ENCODE measurements around the gene ONECUT1.

GRCh38 chr15:52788099-52788986, 1.8 kb downstream of the ONECUT1 start:
- TF ChIP-seq POLR2A (IDR thresholded peaks at IDR 0.05; ENCODE audit: low read depth, low read length), result no peak
- TF ChIP-seq POLR2AphosphoS5 (IDR thresholded peaks at IDR 0.05; ENCODE audit: low read depth, low read length), result no peak
- TF ChIP-seq POU2F2 (IDR thresholded peaks at IDR 0.05; ENCODE audit: low read depth, low read length), result no peak
- no peak for TF ChIP-seq SPI1 (IDR thresholded peaks at IDR 0.05; ENCODE audit: low read depth, low read length)
